ENCODE measurements around the gene NAMPT. TPM values are rescaled to one million over a fixed set of nuclear protein-coding genes. Genes with fewer than 3 reads are reported as not detected.

The NAMPT gene
- total and polyA plus RNA-seq, 9 of the 15 experiments (the other 6 are each of a cell fraction or from before 2014, with no cell fraction given) = 41.1 to 160 (median 106) TPM

- in situ Hi-C loops (cut with MboI) = no loop called here
- Histone ChIP-seq H3K4me3 (no peak overlapping the region), H3K9me1 (ENCODE audit: control insufficient read depth, insufficient read depth, low read length) (no peaks in the 10 kb centered on the region), H3K4me1 (replicated peaks in 1 of 2; ENCODE audit: control insufficient read depth in 2 of 2, insufficient read depth in 2 of 2, low read length in 2 of 2) (no peaks in the 10 kb centered on the region), H3K27me3 (ENCODE audit: control insufficient read depth in 2 of 2, insufficient read depth in 2 of 2, low read length in 2 of 2) (no peaks in the 10 kb centered on the region), H3K4me2 (ENCODE audit: insufficient read depth, low read length) (no peak overlapping the region), H4K20me1 (replicated peaks; ENCODE audit: control insufficient read depth, insufficient read depth, low read length) (no peaks in the 10 kb centered on the region), H3K27ac (ENCODE audit: extremely low read depth, low read depth, low read length) (no peak overlapping the region), H3K9me3 (replicated peaks; ENCODE audit: control insufficient read depth, insufficient read depth, low read depth, low read length) (no peaks in the 10 kb centered on the region), H2AFZ (ENCODE audit: low read depth, low read length) (no peak overlapping the region), H3K36me3 (ENCODE audit: control insufficient read depth, insufficient read depth, low read length) (peaks cover 97% of the 10 kb centered on the region), H3K9ac (ENCODE audit: insufficient read depth in 1 of 2, low read depth in 2 of 2, low read length in 2 of 2) (no peak overlapping the region), H3K79me2 (ENCODE audit: control insufficient read depth, insufficient read depth, low read length) (peaks cover 11% of the 10 kb centered on the region; the same call in 1 of the 3 replicates)
- no TSS peak for BruUV-seq (replicated peaks)
- FAIRE-seq (no peak), ATAC-seq (peak; percentile 41; the same call in 2 of the 3 replicates), DNase-seq (ENCODE audit: extremely low read depth in 1 of 4, low spot score in 3 of 4) (no peak)
- POLR2A ChIA-PET = interaction anchor here (0.7 to 8.2 kb wide), 12 partner anchors 9 to 1584 kb away, joined by 3 to 73 read pairs (median 3); partner anchors contain the start of gene NAMPT
- CTCF ChIA-PET (ENCODE audit: low intra/inter-chr PET ratio) = no interaction called here
- intact Hi-C loops (cut with micrococcal nuclease) = no loop called here
- WGBS (ENCODE audit: insufficient coverage, low coverage, missing lambda C conversion rate) = 88% methylated on average over 5 of the region's 5 CpGs
- TF ChIP-seq HMG20B (CRISPR knock-in tag; IDR thresholded peaks at IDR 0.05) = no peak
- no peak for TF ChIP-seq WHSC1 (IDR thresholded peaks at IDR 0.05; ENCODE audit: low read length)
- no peak for TF ChIP-seq TBL1XR1 (IDR thresholded peaks at IDR 0.05; ENCODE audit: low read length in 2 of 2)
- TF ChIP-seq CTCFL (IDR thresholded peaks at IDR 0.05; ENCODE audit: borderline replicate concordance, insufficient read depth, low read depth, low read length, poor library complexity, severe bottlenecking) = no peak
- no peak for TF ChIP-seq MBD2 (IDR thresholded peaks at IDR 0.05; ENCODE audit: borderline replicate concordance, low read depth)
- no peak for TF ChIP-seq HIVEP1 (CRISPR knock-in tag; IDR thresholded peaks at IDR 0.05)
- no peak for TF ChIP-seq ZNF668 (CRISPR knock-in tag; IDR thresholded peaks at IDR 0.05)
- TF ChIP-seq VEZF1 (CRISPR knock-in tag; IDR thresholded peaks at IDR 0.05) = no peak
- no peak for TF ChIP-seq ZNF592 (IDR thresholded peaks at IDR 0.05)
- TF ChIP-seq NFXL1 (CRISPR knock-in tag; IDR thresholded peaks at IDR 0.05) = no peak
- no peak for TF ChIP-seq ZBTB8A (IDR thresholded peaks at IDR 0.05; ENCODE audit: partially characterized antibody)
- no peak for TF ChIP-seq DEAF1 (CRISPR knock-in tag; IDR thresholded peaks at IDR 0.05)
These were observed 14.4 kb downstream of the NAMPT start for GRCh38 chr7:106270122-106270977.

All from K562 (cell line).